Measurements from ENCODE around the gene JAK2.
"Not testable (repeated sequence)": the region's sequence is repeated elsewhere in the genome, so short reads cannot be mapped to it uniquely, and the experiment has no call there.

Gene JAK2

GRCh38 chr9:5041390-5042115, 56.5 kb downstream of the JAK2 start:
- DNase-seq (ENCODE audit: low read depth in 2 of 2): no peak

GRCh38 chr9:5042661-5043178, 57.6 kb downstream of the JAK2 start:
- no peak for DNase-seq (ENCODE audit: low read depth in 2 of 2)

DNA sequence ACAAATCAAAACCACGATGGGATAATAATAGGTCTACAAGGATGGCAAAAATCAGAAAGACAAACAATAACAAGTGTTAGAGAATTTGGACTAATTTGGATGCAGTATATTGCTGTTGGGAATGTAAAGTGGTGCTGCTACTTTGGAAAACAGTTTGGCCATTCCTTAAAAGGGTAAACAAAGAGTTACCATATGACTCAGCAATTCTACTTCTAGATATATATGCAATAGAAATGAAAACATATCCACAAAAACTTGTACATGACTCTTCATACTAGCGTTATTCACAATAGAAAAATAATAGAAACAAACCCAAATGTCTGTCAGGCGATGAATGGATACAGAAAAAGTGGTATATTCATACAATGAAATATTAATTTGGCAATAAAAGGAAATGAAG, 58.3 kb downstream of the JAK2 start:
- no peak for DNase-seq (ENCODE audit: low read depth in 2 of 2)

- no peak for DNase-seq (ENCODE audit: low read depth in 2 of 2)
Observed at GRCh38 chr9:5044160-5044559, 59.1 kb downstream of the JAK2 start.

DNA sequence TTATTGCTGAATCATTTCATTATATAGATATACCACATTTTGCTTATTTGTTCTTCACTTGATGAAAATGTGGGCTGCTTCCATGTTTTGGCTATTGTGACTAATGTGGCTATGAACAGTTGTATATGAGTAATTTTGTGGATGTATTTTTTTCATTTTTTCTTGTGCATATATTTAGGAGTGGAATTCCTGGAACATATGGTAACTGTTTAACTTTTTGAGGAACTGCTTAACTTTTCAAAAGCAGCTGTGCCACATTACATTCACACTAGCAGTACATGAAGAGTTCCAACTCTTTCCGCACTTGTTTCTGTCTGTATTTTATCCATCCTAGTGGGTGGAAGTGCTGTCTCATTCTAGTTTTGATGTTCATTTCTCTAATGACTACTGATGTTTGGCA, 67.8 kb downstream of the JAK2 start:
- DNase-seq (ENCODE audit: low read depth in 2 of 2): no peak

DNA sequence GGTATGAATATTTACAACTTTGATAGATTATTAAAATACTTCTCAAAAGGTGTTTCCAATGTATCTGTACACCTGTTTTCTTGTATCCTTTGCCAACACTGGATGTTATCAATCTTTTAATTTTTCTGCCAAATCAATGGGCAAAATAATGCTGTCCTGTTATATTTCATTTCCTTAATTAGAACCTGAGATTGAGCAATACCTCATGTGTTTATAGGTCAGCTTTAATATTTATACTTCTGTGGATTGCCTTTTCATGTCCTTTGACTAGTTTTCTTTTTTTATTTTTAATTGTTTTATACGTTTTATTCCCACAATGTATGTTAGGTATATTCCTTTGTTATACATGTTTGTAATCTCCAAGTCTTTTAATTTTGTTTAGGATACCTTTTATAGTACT, 77.6 kb downstream of the JAK2 start:
- no peak for DNase-seq (ENCODE audit: low read depth in 2 of 2)

- DNase-seq (ENCODE audit: low read depth in 2 of 2): no peak
Observed at GRCh38 chr9:5072871-5073270, 87.8 kb downstream of the JAK2 start.

- DNase-seq (ENCODE audit: low read depth in 2 of 2): no peak
Observed at GRCh38 chr9:5073701-5074100, 88.6 kb downstream of the JAK2 start.

- DNase-seq (ENCODE audit: low read depth in 2 of 2): no peak
Observed at GRCh38 chr9:5085993-5086392, 100.9 kb downstream of the JAK2 start.

DNA sequence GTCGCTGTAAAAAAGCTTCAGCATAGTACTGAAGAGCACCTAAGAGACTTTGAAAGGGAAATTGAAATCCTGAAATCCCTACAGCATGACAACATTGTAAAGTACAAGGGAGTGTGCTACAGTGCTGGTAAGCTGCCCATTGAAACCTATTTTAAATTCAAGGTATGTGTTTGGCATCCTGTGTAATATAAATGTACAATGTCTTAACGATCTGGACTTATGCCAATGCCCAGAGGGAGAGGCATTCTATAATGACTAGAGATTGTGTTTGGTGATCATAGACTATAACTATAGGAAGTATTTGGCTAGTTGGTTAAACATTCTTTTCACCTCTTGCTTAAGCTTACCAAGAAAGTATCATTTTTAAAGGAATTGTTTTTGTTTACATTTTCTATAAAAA, 104.7 kb downstream of the JAK2 start:
- DNase-seq (ENCODE audit: low read depth in 2 of 2): no peak

GRCh38 chr9:5095795-5096194, 110.7 kb downstream of the JAK2 start:
- no peak for DNase-seq (ENCODE audit: low read depth in 2 of 2)

- no peak for DNase-seq (ENCODE audit: low read depth in 2 of 2)
Observed at GRCh38 chr9:5099466-5099865, 114.4 kb downstream of the JAK2 start.

DNA sequence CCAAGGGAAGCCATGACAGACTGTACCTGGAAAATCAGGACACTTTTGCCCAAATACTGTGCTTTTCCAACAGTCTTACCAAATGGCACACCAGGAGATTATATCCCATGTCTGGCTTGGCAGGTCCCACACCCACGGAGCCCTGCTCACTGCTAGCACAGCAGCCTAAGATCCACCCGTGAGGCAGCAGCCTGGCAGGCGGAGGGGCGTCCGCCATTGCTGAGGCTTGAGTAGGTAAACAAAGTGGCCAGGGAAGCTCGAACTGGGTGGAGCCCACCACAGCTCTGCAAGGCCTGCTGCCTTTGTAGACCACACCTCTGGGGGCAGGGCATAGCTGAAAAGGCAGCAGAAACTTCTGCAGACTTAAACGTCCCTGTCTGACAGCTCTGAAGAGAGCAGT, 116.1 kb downstream of the JAK2 start:
- not testable (repeated sequence) for DNase-seq (ENCODE audit: low read depth in 2 of 2)

GRCh38 chr9:5106517-5106916, 121.4 kb downstream of the JAK2 start:
- DNase-seq (ENCODE audit: low read depth in 2 of 2): not testable (repeated sequence)

DNA sequence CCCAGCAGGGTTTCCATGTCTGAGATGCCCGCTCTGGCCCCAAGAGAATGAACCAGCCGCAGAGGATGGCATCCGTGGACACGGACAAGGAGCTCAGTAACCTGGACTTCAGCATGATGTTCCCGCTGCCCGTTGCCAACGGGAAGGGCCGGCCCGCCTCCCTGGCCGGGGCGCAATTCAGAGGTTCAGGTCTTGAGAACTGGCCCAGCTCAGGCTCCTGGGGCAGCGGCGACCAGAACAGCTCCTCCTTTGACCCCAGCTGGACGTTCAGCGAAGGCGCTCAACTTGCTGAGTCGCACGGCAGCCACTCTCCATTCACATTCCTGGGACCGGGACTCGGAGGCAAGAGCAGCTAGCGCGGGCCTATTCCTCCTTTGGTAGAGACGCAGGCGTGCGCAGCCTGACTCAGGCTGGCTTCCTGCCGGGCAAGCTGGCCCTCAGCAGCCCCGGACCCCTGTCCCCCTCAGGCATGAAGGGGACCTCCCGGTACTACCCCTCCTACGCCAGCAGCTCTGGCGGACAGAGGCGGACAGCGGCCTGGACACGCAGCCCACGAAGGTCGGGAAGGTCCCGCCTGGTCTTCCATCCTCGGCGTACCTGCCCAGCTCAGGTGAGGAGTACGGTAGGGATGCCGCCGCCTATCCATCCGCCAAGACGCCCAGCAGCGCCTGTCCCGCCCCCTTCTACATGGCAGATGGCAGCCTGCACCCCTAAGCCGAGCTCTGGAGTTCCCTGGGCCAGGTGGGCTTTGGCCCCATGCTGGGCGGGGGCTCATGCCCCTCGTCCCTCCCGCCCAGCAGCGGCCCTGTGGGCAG, 126.0 kb downstream of the JAK2 start:
- no peak for DNase-seq (ENCODE audit: low read depth in 2 of 2)

DNA sequence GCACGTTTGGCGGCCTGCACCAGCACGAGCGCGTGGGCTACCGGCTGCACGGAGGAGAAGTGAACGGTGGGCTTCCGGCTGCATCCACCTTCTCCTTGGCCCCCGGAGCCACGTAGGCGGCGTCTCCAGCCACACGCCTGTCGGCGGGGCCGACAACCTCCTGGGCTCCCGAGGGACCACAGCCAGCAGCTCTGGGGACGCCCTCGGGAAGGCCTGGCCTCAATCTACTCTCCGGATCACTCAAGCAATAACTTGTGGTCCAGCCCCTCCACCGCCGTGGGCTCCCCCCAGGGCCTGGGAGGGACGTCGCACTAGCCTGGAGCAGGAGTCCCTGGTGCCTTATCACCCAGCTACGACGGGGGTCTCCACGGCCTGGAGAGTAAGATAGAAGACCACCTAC, 126.6 kb downstream of the JAK2 start:
- DNase-seq (ENCODE audit: low read depth in 2 of 2): no peak

DNA sequence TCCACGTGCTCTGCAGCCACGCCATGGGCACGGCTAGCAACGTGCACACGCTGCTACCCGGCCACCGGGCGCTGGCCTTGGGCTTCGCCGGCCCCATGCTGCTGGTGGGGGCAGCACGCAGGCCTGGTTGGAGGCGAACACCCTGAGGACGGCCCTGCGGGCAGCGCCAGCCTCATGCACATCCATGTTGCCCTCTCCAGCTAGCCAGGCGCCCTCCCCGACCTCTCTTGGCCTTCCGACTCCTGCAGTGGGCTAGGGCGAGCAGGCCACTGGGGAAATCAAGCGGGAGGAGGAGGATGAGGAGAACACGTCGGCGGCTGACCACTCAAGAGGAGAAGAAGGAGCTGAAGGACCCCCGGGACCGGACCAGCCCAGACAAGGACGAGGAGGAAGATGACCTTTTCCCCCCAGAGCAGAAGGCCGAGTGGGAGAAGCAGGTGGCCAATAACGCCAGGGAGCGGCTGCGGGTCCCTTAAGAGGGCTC, 127.1 kb downstream of the JAK2 start:
- DNase-seq (ENCODE audit: low read depth in 2 of 2): no peak

DNA sequence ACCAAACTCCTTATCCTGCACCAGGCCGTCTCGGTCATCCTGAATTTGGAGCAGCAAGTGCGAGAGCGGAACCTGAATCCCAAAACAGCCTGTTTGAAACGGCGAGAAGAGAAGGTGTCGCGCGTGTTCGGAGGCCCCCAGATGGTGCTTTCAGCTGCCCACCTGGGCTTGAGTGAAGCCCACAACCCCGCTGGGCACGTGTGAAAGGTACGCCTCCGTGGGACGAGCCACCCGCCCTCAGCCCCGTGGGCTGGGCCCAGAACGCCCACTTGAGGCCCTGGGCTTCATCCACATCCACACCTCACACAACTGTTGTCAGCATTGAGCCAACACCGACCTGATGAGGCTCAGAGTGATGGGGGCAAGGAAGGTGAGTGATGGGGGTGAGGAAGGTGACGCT, 127.6 kb downstream of the JAK2 start:
- no peak for DNase-seq (ENCODE audit: low read depth in 2 of 2)

DNA sequence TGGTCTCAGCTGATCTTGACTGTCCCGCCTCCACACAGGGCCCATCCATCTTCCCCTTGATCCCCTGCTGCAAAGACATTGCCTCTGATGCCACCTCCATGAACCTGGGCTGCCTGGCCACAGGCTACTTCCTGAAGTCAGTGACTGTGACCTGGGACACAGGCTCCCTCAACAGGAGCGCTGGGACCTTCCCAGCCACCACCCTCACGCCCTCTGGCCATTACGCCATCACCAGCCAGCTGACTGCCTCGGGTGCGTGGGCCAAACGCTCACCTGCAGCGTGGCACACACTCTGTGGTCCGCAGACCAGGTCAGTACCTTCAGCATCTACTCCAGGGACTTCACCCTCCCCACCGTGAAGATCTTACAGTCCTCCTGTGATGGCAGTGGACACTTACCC, 128.5 kb downstream of the JAK2 start:
- no peak for DNase-seq (ENCODE audit: low read depth in 2 of 2)

- no peak for DNase-seq (ENCODE audit: low read depth in 2 of 2)
Observed at GRCh38 chr9:5113994-5114748, 129.1 kb downstream of the JAK2 start.

- no peak for DNase-seq (ENCODE audit: low read depth in 2 of 2)
Observed at GRCh38 chr9:5122116-5122515, 137.0 kb downstream of the JAK2 start.

DNA sequence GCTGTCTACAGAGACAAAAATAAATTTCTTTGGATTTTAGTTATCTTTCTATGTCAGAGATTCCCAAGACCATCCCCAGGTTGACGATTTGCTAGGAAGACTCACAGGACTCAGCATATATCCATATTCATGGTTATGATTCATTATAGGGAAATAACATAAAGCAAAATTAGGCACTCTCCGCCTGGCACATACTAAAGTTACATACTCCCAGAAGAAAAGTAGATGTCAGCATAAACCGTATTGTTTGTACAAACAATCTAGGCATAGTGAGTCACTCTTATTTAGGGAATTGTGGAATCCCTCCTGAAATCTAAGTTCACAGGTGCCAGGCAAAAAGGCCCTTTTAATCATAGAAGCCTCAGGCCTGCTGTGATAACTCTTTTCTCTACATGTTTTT, 137.4 kb downstream of the JAK2 start:
- no peak for DNase-seq (ENCODE audit: low read depth in 2 of 2)
